ENCODE data around the gene PRLR.

The PRLR gene

GRCh38 chr5:35001842-35002241, 228.4 kb downstream of the PRLR start:
- no peak for DNase-seq (ENCODE audit: low read depth in 2 of 2)

Measured in stimulated activated CD8-positive, alpha-beta memory T cell treated with anti-CD3 and anti-CD28 coated beads, Interleukin-15, amount 100 ng/mL, for 48 hours (primary cell).